GM11168 (cell line): Measurements from ENCODE around the gene PLCH1.
"Not testable (repeated sequence)": the region's sequence is repeated elsewhere in the genome, so short reads cannot be mapped to it uniquely, and the experiment has no call there.

Source experiments
- in situ Hi-C: fragments of 300-500 bp; cut with MboI; formaldehyde crosslinking; loops from one replicate; pipeline ENCODE4 v1.12.0; 2022; ENCODE audit warnings: low sequenced_read_pairs; ENCODE audit not compliant: unreplicated experiment

Gene PLCH1

GRCh38 chr3:155398046-155398445, 346.8 kb downstream of the PLCH1 start:
- in situ Hi-C loops: no loop called here

GRCh38 chr3:155394896-155395295, 350.0 kb downstream of the PLCH1 start:
- in situ Hi-C loops: not testable (repeated sequence)

- in situ Hi-C loops: no loop called here
Observed at GRCh38 chr3:155394240-155394639, 350.6 kb downstream of the PLCH1 start.

- in situ Hi-C loops: no loop called here
Observed at GRCh38 chr3:155393316-155393715, 351.6 kb downstream of the PLCH1 start.

- in situ Hi-C loops: no loop called here
Observed at GRCh38 chr3:155392138-155392537, 352.7 kb downstream of the PLCH1 start.

- in situ Hi-C loops: no loop called here
Observed at GRCh38 chr3:155391551-155391958, 353.3 kb downstream of the PLCH1 start.

GRCh38 chr3:155391104-155391503, 353.8 kb downstream of the PLCH1 start:
- in situ Hi-C loops: no loop called here

GRCh38 chr3:155390351-155390750, 354.5 kb downstream of the PLCH1 start:
- in situ Hi-C loops: no loop called here

GRCh38 chr3:155388417-155388816, 356.5 kb downstream of the PLCH1 start:
- in situ Hi-C loops: loop anchor here (10.0 kb wide), 1 partner anchor 316 kb away; no protein-coding TSS in a partner anchor

- in situ Hi-C loops: loop anchor here (10.0 kb wide), 1 partner anchor 317 kb away; no protein-coding TSS in a partner anchor
Observed at GRCh38 chr3:155387571-155387970, 357.3 kb downstream of the PLCH1 start.

GRCh38 chr3:155386919-155387318, 358.0 kb downstream of the PLCH1 start:
- in situ Hi-C loops: loop anchor here (10.0 kb wide), 1 partner anchor 318 kb away; no protein-coding TSS in a partner anchor

GRCh38 chr3:155385896-155386625, 358.8 kb downstream of the PLCH1 start:
- in situ Hi-C loops: loop anchor here (10.0 kb wide), 1 partner anchor 319 kb away; no protein-coding TSS in a partner anchor

- in situ Hi-C loops: loop anchor here (10.0 kb wide), 1 partner anchor 322 kb away; no protein-coding TSS in a partner anchor
Observed at GRCh38 chr3:155382396-155383042, 362.4 kb downstream of the PLCH1 start.

GRCh38 chr3:155377847-155378246, 367.0 kb downstream of the PLCH1 start:
- in situ Hi-C loops: no loop called here

- in situ Hi-C loops: no loop called here
Observed at GRCh38 chr3:155377071-155377470, 367.8 kb downstream of the PLCH1 start.

GRCh38 chr3:155372281-155372680, 372.6 kb downstream of the PLCH1 start:
- in situ Hi-C loops: no loop called here

GRCh38 chr3:155370764-155371503, 373.9 kb downstream of the PLCH1 start:
- in situ Hi-C loops: no loop called here

GRCh38 chr3:155370198-155370597, 374.7 kb downstream of the PLCH1 start:
- in situ Hi-C loops: no loop called here

GRCh38 chr3:155369735-155370134, 375.1 kb downstream of the PLCH1 start:
- in situ Hi-C loops: no loop called here

GRCh38 chr3:155369244-155369643, 375.6 kb downstream of the PLCH1 start:
- in situ Hi-C loops: no loop called here

GRCh38 chr3:155368786-155369185, 376.1 kb downstream of the PLCH1 start:
- in situ Hi-C loops: no loop called here
